Measurements from ENCODE around the gene KCNC1.

KCNC1 gene

DNA sequence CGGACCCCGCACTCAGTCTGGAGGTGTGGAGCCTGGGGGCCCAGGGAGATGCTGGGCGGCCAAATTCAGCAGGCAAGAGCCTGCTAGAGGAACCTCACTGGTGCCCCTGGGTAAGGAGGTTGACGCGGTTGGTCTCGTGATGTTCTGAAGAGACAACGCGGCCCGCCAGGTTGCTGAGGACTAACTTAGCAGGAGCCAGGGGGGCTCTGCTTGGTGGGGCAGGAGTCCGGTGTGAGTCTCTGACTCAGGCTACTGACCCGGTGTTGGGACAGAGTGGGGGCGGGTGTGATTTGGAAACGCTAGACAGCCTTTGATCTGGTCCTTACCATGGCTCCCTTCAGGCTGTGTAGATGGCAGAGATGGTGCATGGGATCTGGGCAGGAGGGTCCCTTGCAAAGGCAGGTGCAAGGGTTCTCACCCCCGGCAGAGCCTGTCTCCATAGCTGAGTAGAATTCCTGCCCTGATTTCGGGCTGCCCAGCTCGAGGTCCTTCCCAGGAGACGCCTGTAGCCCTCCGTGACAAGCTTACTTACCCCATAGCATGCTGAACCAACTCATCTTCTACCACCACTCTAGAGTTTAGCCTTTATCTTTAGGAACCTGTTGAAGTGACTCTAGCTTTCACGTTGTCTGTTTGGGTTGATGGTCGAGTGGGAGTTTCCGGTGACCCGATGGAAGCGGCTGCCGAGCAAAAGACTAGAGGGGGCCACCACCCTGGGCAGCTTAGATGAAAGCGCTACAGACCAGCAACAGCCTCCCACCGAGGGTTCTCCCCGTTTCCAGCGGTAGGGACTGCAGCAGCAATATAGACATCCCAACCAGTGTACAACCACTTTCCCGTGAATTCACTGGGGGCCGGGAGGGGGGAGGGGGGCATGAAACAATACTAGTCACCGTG lies 38.4 kb downstream of the KCNC1 start:
- no peak for TF ChIP-seq TAF1 (IDR thresholded peaks at IDR 0.05; ENCODE audit: borderline replicate concordance, insufficient read depth, low read length)
- TF ChIP-seq SIN3A (IDR thresholded peaks at IDR 0.05; ENCODE audit: borderline replicate concordance, insufficient read depth, low read length): no peak
- TF ChIP-seq, protein P1, sequence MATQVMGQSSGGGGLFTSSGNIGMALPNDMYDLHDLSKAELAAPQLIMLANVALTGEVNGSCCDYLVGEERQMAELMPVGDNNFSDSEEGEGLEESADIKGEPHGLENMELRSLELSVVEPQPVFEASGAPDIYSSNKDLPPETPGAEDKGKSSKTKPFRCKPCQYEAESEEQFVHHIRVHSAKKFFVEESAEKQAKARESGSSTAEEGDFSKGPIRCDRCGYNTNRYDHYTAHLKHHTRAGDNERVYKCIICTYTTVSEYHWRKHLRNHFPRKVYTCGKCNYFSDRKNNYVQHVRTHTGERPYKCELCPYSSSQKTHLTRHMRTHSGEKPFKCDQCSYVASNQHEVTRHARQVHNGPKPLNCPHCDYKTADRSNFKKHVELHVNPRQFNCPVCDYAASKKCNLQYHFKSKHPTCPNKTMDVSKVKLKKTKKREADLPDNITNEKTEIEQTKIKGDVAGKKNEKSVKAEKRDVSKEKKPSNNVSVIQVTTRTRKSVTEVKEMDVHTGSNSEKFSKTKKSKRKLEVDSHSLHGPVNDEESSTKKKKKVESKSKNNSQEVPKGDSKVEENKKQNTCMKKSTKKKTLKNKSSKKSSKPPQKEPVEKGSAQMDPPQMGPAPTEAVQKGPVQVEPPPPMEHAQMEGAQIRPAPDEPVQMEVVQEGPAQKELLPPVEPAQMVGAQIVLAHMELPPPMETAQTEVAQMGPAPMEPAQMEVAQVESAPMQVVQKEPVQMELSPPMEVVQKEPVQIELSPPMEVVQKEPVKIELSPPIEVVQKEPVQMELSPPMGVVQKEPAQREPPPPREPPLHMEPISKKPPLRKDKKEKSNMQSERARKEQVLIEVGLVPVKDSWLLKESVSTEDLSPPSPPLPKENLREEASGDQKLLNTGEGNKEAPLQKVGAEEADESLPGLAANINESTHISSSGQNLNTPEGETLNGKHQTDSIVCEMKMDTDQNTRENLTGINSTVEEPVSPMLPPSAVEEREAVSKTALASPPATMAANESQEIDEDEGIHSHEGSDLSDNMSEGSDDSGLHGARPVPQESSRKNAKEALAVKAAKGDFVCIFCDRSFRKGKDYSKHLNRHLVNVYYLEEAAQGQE (IDR thresholded peaks at IDR 0.05; ENCODE audit: insufficient read depth in 1 of 2, low read depth in 2 of 2, low read length in 2 of 2): no peak
- TF ChIP-seq POLR2AphosphoS5 (IDR thresholded peaks at IDR 0.05; ENCODE audit: low read depth, low read length): no peak
- TF ChIP-seq FOXP2 (optimal IDR thresholded peaks at IDR 0.05; ENCODE audit: borderline replicate concordance, extremely low read depth, extremely low read length, insufficient read depth): no peak

DNA sequence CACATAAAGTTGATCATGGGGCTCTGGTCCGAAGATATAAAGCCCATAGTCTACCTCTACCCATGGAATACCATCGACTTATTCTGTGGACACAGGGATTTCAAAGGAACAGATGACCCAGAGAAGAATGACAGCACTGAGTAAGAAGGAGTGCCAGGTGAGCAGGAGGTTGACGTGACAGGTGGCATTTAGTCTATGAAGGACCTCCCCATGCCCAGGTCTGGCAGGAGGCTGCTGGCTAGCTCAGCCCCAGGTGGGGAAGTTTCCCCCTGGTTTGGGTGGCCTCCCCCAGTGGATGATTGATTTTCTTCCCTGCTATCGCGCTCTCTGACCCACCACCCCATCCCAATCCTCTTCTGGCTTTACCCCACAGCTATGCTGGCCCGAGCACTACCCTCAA lies 39.1 kb downstream of the KCNC1 start:
- TF ChIP-seq, protein P1 (IDR thresholded peaks at IDR 0.05; ENCODE audit: insufficient read depth in 1 of 2, low read depth in 2 of 2, low read length in 2 of 2): no peak
- TF ChIP-seq SIN3A (IDR thresholded peaks at IDR 0.05; ENCODE audit: borderline replicate concordance, insufficient read depth, low read length): no peak
- TF ChIP-seq POLR2AphosphoS5 (IDR thresholded peaks at IDR 0.05; ENCODE audit: low read depth, low read length): no peak
- TF ChIP-seq FOXP2 (optimal IDR thresholded peaks at IDR 0.05; ENCODE audit: borderline replicate concordance, extremely low read depth, extremely low read length, insufficient read depth): no peak
- TF ChIP-seq TAF1 (IDR thresholded peaks at IDR 0.05; ENCODE audit: borderline replicate concordance, insufficient read depth, low read length): no peak

DNA sequence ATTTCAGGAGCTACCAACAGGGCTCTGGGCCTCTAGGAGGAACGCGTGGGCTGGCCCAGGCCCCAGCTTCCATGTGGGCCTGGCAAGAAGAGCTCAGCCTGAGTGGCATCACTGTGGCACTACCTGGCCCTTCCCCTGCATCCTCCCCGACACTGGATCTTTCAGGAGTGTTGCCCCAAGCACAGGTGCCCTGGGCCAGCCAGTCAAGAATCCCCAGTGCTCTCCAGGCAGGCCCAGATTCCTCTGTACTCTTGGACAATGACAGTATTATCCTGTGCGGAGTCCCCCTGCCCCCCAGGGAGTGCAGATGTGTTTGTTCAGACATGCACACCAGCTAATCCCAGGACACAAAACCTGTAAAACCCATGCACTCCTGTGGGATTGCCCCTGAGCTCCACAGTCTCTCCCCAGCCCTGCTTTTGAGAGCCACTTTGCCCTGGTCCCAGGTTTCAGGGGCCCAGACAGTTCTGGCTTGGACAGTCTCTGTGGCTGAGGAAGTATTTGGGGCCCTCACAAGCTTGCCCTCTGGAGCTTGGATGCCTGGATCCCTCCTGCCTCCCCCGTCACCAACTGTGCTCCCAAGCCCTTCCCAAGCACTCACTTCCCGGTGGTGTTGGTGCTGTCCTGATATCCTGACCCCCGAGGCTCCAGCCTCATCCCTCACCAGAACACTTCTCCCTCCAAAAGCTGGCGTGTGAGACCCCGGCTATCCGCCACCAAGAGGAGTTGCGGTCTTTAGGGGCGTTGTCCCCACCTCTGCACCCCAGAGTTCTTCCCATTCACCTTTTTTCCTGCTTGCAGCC lies 39.9 kb downstream of the KCNC1 start:
- TF ChIP-seq, protein P1 (IDR thresholded peaks at IDR 0.05; ENCODE audit: insufficient read depth in 1 of 2, low read depth in 2 of 2, low read length in 2 of 2): no peak
- TF ChIP-seq FOXP2 (optimal IDR thresholded peaks at IDR 0.05; ENCODE audit: borderline replicate concordance, extremely low read depth, extremely low read length, insufficient read depth) (no peak), POLR2AphosphoS5 (IDR thresholded peaks at IDR 0.05; ENCODE audit: low read depth, low read length) (no peak), SIN3A (IDR thresholded peaks at IDR 0.05; ENCODE audit: borderline replicate concordance, insufficient read depth, low read length) (no peak), TAF1 (IDR thresholded peaks at IDR 0.05; ENCODE audit: borderline replicate concordance, insufficient read depth, low read length) (no peak)

DNA sequence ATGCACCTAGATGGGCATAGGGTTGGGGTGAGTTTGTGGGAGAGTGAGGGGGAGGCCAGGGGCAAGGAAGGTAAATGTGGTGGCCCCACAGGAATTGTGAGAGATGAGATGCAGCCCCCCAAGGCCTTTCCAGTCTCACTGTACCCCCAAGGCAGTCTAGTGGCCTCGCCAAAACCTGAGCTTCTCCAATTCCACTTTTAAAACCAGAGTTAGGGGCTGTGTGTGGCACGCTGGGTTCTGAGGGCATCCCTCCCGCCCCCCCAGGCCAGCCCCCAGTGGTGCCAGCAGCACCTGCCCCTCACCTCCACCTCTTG lies 40.4 kb downstream of the KCNC1 start:
- TF ChIP-seq TAF1 (IDR thresholded peaks at IDR 0.05; ENCODE audit: borderline replicate concordance, insufficient read depth, low read length) (no peak), FOXP2 (optimal IDR thresholded peaks at IDR 0.05; ENCODE audit: borderline replicate concordance, extremely low read depth, extremely low read length, insufficient read depth) (no peak), SIN3A (IDR thresholded peaks at IDR 0.05; ENCODE audit: borderline replicate concordance, insufficient read depth, low read length) (no peak)

DNA sequence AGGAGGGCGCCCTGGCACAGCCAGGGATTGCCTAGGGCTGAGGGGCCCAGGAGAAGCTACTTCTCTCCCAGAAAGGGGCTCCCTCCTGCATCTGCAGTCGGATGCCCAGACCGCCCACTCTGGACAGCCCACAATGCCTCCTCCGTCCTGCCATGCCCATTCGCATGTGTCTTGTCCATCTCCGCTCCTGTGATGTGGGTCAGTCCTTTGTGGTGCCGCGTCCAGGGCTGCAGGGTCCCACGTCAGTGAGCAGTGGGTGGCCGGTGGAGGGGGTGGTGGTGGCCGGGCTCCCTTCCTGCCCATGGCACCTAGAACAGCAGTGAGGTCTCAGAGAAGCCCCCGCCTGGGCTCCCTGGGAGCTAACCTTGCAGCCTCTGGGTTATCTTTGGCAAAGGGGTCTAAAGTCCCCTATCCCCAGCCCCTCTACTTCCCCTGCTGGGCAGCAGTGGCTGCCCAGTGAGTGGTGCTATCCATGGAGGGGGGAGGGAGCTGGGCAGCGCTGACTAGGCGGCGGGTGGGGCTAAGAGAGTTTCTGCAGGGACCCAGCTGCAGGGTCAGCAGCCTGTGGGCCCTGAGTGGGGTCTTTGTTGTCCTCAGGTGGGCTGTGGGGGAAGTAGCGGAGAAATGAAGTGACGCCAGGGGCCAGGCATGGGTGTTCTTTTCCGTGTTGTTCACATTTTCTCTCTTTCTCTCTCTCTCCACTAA lies 41.1 kb downstream of the KCNC1 start:
- TF ChIP-seq, protein P1 (IDR thresholded peaks at IDR 0.05; ENCODE audit: insufficient read depth in 1 of 2, low read depth in 2 of 2, low read length in 2 of 2): no peak
- TF ChIP-seq SIN3A (IDR thresholded peaks at IDR 0.05; ENCODE audit: borderline replicate concordance, insufficient read depth, low read length) (no peak), TAF1 (IDR thresholded peaks at IDR 0.05; ENCODE audit: borderline replicate concordance, insufficient read depth, low read length) (no peak), POLR2AphosphoS5 (IDR thresholded peaks at IDR 0.05; ENCODE audit: low read depth, low read length) (no peak), FOXP2 (optimal IDR thresholded peaks at IDR 0.05; ENCODE audit: borderline replicate concordance, extremely low read depth, extremely low read length, insufficient read depth) (no peak)
